Vagina (tissue), 2 donors: ENCODE results near the gene CEP97. TPM values are rescaled to one million over a fixed set of nuclear protein-coding genes. Genes with fewer than 3 reads are reported as not detected.

ENCODE experiments used
- DNase-seq, 2 donors: peaks; one replicate each; pipeline ENCODE4 v3.0.0-alpha.2; 2017; ENCODE audit errors: extremely low spot score in 2 of 2
- H3K27ac ChIP-seq: fragments of 200-600 bp; sonication (generic); one replicate; pipeline ENCODE4 v1.5.1; 2019
- H3K27me3 ChIP-seq: fragments of 200-600 bp; sonication (generic); one replicate; pipeline ENCODE4 v1.5.1; 2019
- H3K36me3 ChIP-seq, 2 donors: fragments of 200-600 bp; sonication (generic); one replicate each; pipeline ENCODE4 v1.5.1; 2017 to 2019
- H3K4me1 ChIP-seq: fragments of 200-600 bp; sonication (generic); one replicate; pipeline ENCODE4 v1.5.1; 2019
- H3K4me3 ChIP-seq, 2 donors: fragments of 200-600 bp; sonication (generic); 1 replicate in 1 of 2; 2 replicates in 1 of 2; pipeline ENCODE4 v1.5.1; 2016 to 2019
- H3K9me3 ChIP-seq: fragments of 200-600 bp; sonication (generic); one replicate; pipeline ENCODE4 v1.5.1; 2019
- CTCF ChIP-seq, 3 experiments: fragments of 450-650 bp in 2 of 3; fragments of 200-600 bp in 1 of 3; sonication (generic) in 1 of 3; IDR thresholded peaks; one replicate each; pipeline ENCODE4 v1.5.1; 2017 to 2019; ENCODE audit warnings: antibody characterized with exemption in 3 of 3, mild to moderate bottlenecking in 2 of 3, moderate library complexity in 2 of 3
- POLR2A ChIP-seq, 2 donors: fragments of 450-650 bp; IDR thresholded peaks; one replicate each; pipeline ENCODE4 v1.6.1; 2017; ENCODE audit warnings: antibody characterized with exemption in 2 of 2, mild to moderate bottlenecking in 2 of 2, moderate library complexity in 2 of 2
- POLR2AphosphoS5 ChIP-seq, 2 donors: sonication (generic); formaldehyde crosslinking; IDR thresholded peaks; one replicate each; pipeline ENCODE4 v1.9.0; 2017; ENCODE audit warnings: antibody characterized with exemption in 2 of 2, mild to moderate bottlenecking in 2 of 2, low read depth in 1 of 2; ENCODE audit not compliant: insufficient read depth in 1 of 2
- intact Hi-C: fragments of 100-400 bp; cut with DNase I; formaldehyde crosslinking; loops from one replicate; pipeline ENCODE4 v1.15.1; 2023
- total RNA-seq: library from RNA; depleted of rRNA; stranded (reverse); fragments of >200 nt; gene quantifications from one replicate; pipeline ENCODE4 v1.2.3, GENCODE V29; 2016

CEP97 gene
- total RNA-seq, 1 donor from 2014 or later = 11.0 TPM

- peaks cover 0 to 8% of the 10 kb centered on the region in 2 donors for H3K36me3 ChIP-seq
- TF ChIP-seq POLR2A (IDR thresholded peaks at IDR 0.05) (no peak), CTCF (IDR thresholded peaks at IDR 0.05) (no peak), POLR2AphosphoS5 (IDR thresholded peaks at IDR 0.05; ENCODE audit: insufficient read depth in 1 of 2, low read depth in 1 of 2) (no peak)
- no peak overlapping the region for H3K4me3 ChIP-seq
- H3K27me3 ChIP-seq = no peaks in the 10 kb centered on the region
- no peak overlapping the region for H3K27ac ChIP-seq
- intact Hi-C loops = loop anchor here (5.0 kb wide), 2 partner anchors 421 to 731 kb away; no protein-coding TSS in a partner anchor
- peaks cover 16% of the 10 kb centered on the region for H3K4me1 ChIP-seq
- no peak for DNase-seq
- no peaks in the 10 kb centered on the region for H3K9me3 ChIP-seq
Observed at GRCh38 chr3:101806491-101806890, 82.1 kb downstream of the CEP97 start.

- DNase-seq = no peak
- no peaks in the 10 kb centered on the region for H3K9me3 ChIP-seq
- no peaks in the 10 kb centered on the region for H3K36me3 ChIP-seq
- TF ChIP-seq POLR2AphosphoS5 (IDR thresholded peaks at IDR 0.05; ENCODE audit: insufficient read depth in 1 of 2, low read depth in 1 of 2) = no peak
- peaks cover 16% of the 10 kb centered on the region for H3K4me1 ChIP-seq
- H3K27ac ChIP-seq = no peak overlapping the region
- H3K4me3 ChIP-seq = no peak overlapping the region
- intact Hi-C loops = loop anchor here (5.0 kb wide), 2 partner anchors 419 to 729 kb away; no protein-coding TSS in a partner anchor
- H3K27me3 ChIP-seq = no peaks in the 10 kb centered on the region
Observed at GRCh38 chr3:101807888-101808287, 83.5 kb downstream of the CEP97 start.

- intact Hi-C loops = loop anchor here (5.0 kb wide), 2 partner anchors 418 to 728 kb away; no protein-coding TSS in a partner anchor
- H3K27ac ChIP-seq = peak overlapping the region; percentile 53
Observed at GRCh38 chr3:101809178-101810021, 85.0 kb downstream of the CEP97 start.

GRCh38 chr3:101810022-101810418, 85.6 kb downstream of the CEP97 start:
- no peaks in the 10 kb centered on the region for H3K36me3 ChIP-seq
- H3K4me3 ChIP-seq = no peak overlapping the region
- H3K27ac ChIP-seq = peak overlapping the region; percentile 53
- peaks cover 16% of the 10 kb centered on the region for H3K4me1 ChIP-seq
- no peak for TF ChIP-seq CTCF (IDR thresholded peaks at IDR 0.05)
- TF ChIP-seq POLR2AphosphoS5 (IDR thresholded peaks at IDR 0.05; ENCODE audit: insufficient read depth in 1 of 2, low read depth in 1 of 2) = no peak
- TF ChIP-seq POLR2A (IDR thresholded peaks at IDR 0.05) = no peak
- no peaks in the 10 kb centered on the region for H3K9me3 ChIP-seq
- H3K27me3 ChIP-seq = no peaks in the 10 kb centered on the region
- intact Hi-C loops = no loop called here
- no peak for DNase-seq

More at GRCh38 chr3:101809178-101810021, 85.0 kb downstream of the CEP97 start:
- H3K4me3 ChIP-seq = no peak overlapping the region
- no peak for DNase-seq
- no peaks in the 10 kb centered on the region for H3K9me3 ChIP-seq
- H3K36me3 ChIP-seq = no peaks in the 10 kb centered on the region
- TF ChIP-seq CTCF (IDR thresholded peaks at IDR 0.05) = peak; percentile 41 to 78 (median 76)
- peak in 1 of 2 donors; percentile 10 for TF ChIP-seq POLR2AphosphoS5 (IDR thresholded peaks at IDR 0.05; ENCODE audit: insufficient read depth in 1 of 2, low read depth in 1 of 2)
- TF ChIP-seq POLR2A (IDR thresholded peaks at IDR 0.05) = no peak
- H3K4me1 ChIP-seq = peaks cover 16% of the 10 kb centered on the region
- no peaks in the 10 kb centered on the region for H3K27me3 ChIP-seq

GRCh38 chr3:101811875-101812274, 87.5 kb downstream of the CEP97 start:
- no peaks in the 10 kb centered on the region for H3K36me3 ChIP-seq
- intact Hi-C loops = no loop called here
- DNase-seq = no peak

More at GRCh38 chr3:101811875-101812274, 87.5 kb downstream of the CEP97 start:
- TF ChIP-seq POLR2AphosphoS5 (IDR thresholded peaks at IDR 0.05; ENCODE audit: insufficient read depth in 1 of 2, low read depth in 1 of 2) (no peak), CTCF (IDR thresholded peaks at IDR 0.05) (no peak), POLR2A (IDR thresholded peaks at IDR 0.05) (no peak)
- Histone ChIP-seq H3K4me1 (peaks cover 26% of the 10 kb centered on the region), H3K27me3 (no peaks in the 10 kb centered on the region), H3K27ac (no peak overlapping the region), H3K9me3 (no peaks in the 10 kb centered on the region), H3K4me3 (no peak overlapping the region)
